EL (cell line): Measurements from ENCODE around the gene ARHGEF4.
"Not testable (repeated sequence)": the region's sequence is repeated elsewhere in the genome, so short reads cannot be mapped to it uniquely, and the experiment has no call there.

Experiments
- DNase-seq: peaks from one replicate; pipeline ENCODE4 v3.0.0-alpha.2; 2016

Gene ARHGEF4

DNA sequence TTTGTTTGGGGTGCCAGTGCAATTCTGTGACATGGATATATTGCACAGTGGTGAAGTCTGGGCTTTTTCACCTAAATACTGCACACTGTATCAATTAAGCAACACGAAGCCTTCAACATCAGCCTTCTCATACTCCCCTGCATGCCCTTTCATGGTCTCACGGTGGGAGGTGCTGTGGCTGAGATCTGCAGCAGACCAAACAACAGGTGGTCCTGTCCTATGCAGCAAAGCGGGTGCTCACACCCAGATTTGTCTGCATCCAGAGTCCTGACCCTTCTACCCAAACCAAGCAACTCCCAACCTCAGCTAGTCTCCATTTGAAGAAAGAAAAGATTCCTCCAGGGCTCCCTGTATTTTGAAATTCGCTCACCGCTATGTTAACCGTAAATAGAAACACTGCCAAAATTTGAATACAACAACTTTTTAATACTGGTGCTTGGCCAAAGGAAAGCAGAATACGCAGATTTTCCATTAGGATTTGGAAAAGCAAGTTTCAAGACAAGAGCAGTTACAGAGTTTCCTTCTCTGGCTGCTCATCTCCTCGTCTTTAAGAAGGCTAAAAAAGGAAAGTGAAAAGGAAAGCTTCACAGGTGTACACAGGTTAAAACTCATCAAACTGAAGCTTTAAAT lies 221.6 kb downstream of the ARHGEF4 start:
- no peak for DNase-seq

GRCh38 chr2:131058920-131059319 lies 222.2 kb downstream of the ARHGEF4 start:
- no peak for DNase-seq

DNA sequence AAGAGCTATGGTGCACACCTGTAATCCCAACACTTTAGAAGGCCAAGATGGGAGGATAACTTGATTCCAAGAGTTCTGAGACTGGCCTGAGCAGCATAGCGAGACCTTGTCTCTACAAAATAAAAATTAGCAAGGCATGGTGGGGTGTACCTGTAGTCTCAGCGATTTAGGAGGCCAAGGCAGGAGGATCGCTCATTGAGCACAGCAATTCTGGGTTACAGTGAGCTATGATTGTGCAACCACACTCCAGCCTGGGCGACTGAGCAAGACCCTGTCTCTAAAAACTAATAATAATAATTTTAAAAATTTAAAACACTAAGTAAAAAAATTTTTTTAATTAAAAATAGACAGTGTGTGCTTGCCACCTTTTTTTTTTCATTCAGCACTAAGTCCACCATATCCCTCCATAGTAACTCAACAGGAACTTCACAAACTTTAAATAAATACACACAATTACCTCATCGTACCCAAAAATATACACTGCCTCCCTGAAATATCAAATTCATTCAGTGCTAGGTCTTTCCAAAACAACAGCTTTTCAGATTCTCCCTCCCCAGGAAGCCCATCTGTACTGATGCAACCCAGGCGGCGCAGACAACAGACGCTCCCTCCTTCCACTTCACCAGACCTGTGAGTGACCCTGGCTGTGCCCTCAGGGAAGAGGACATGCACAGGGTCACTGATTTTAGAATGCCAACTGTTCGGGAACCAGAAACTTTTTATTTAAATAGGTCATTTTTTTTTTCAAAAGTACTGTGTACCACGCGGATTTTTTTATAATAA lies 227.0 kb downstream of the ARHGEF4 start:
- no peak for DNase-seq

- no peak for DNase-seq
Measured at GRCh38 chr2:131064589-131065512, 228.1 kb downstream of the ARHGEF4 start.

DNA sequence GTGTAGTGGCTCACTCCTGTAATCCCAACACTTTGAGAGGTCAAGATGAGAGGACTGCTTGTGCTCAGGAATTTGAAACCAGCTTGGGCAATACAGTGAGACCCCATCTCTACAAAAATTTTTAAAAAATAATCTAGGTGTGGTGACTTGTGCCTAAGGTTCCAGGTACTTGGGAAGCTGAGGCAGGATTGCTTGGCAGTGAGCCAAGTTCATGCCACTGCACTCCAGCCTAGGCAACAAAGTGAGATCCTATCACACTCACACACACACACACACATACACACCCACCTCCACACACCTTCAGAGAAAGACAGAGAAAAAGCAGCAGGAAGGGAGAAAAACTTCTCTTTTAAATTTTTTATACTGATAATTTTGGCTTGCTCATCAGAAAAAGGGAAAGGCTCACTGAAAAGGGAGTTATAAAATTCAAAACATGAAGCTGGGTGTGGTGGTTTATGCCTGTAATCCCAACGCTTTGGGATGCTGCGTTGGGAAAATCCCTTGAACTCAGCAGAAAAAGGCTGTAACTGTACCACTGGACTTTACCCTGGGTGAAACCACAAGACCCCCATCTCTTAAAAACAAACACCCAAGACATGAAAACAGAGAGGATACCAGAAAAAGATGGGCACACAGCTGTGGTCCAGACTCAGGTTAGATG lies 230.9 kb downstream of the ARHGEF4 start:
- DNase-seq = no peak

DNA sequence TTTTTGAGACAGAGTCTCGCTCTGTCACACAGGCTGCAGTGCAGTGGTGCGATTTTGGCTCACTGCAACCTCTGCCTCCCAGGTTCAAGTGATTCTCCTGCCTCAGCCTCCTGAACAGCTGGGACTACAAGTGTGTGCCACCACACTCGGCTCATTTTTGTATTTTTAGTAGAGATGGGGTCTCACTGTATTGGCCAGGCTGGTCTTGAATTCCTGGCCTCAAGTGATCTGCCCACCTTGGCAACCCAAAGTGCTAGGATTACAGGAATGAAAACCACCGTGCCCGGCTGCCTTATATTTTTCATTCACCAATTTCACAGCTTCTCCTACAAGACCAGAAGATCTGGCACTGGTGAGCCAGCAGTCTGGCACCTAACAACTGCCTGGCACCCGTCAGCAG lies 231.5 kb downstream of the ARHGEF4 start:
- DNase-seq = not testable (repeated sequence)

GRCh38 chr2:131075578-131075977 lies 238.9 kb downstream of the ARHGEF4 start:
- DNase-seq = not testable (repeated sequence)

DNA sequence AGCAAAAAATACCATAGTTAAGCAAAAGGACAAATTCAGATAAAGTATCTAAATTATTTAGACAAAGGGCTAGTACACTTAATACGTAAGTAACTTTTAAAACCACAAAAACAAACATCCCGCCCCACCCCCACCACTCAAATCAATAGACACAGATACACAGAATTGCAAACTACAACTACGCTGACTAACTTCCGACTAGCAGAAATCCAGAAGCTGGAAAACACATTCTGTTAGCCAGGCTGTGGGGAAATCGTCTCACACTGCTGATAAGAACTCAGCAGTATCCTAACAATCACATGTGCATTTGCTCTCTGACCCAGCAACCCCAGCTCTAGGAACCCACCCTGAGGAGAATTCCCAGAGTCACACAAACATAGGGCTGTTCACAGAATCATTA lies 240.0 kb downstream of the ARHGEF4 start:
- no peak for DNase-seq

DNA sequence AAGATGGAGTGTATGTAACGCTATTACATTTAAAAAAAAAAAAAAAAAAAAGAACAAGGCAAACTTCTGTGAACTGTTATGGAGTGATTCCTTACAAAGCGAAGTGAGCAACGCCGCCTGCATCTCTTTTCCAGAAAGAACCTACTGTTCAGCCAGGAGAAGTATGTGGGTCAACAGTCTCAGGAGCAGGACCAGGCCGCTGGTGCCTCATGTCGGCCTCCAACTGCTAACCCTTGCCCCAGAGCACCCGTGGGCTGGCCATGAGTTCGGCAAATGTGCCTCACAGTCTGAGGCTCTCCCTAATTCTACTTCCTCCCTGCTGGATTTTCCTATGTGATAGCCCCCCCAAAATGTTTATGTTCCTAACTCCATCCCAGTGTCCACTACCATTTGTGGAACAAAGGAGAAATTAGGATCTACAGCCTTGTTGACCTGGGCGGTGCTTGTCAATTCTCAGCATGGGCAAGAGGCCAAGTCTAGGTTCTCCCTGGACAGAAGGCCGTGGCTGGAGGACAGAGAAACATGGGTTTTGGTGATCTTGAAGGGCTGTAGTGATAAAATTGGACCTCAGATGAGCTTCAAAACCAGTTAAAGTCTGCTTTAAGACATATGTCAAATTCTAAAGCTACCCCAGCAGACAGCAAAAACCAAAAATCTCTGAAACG lies 240.6 kb downstream of the ARHGEF4 start:
- no peak for DNase-seq

DNA sequence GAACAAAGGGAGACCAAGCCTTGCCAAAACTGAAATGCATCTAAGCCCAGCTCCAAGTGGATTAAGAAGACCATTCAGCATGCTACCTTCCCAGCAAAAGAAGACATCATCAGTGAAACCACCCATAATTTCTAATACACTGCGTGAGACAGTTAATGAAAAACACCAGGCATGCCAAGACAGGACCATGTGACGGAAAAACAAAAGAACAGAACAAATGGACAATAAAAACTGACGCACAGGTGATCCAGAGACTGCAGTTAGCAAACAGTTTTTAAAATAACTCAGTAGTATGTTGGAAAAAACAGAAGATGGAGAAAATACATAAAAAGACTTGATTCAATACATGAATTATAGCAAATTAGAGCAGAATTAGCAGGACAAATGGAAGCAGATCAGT lies 241.3 kb downstream of the ARHGEF4 start:
- no peak for DNase-seq

DNA sequence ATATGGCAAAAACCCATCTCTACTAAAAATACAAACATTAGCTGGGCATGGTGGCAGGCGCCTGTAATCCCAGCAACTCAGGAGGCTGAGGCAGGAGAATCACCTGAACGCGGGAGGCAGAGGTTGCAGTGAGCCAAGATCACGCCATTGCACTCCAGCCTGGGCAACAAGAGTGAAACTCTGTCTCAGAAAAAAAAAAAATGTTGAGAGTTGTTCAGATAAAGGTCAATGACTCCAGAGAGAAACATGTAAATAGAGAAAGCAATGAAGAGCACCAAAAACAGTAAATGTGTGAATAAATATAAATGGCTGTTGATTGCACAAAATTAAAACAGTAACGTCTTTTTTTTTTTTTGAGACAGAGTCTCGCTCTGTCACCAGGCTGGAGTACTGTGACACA lies 243.2 kb downstream of the ARHGEF4 start:
- DNase-seq = not testable (repeated sequence)

DNA sequence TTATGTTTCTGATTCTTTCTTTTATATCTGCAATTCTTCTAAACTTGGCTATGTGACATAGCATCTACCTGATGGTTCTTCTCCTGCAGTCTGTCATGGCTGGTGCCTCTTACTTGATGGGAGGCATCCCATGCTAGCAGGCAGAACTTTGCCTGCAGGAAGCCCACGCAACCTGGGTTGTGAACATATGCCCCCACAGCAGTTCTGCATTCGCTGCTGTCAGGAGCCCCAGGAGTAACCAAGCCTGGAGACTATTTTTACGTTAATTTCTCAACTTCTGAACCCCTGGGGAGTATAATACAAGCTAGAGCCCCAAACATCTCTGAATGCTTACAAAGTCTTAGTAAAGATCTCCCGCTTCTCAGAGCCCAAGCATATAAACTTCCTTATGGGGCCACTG lies 244.5 kb downstream of the ARHGEF4 start:
- no peak for DNase-seq

- DNase-seq = no peak
Measured at GRCh38 chr2:131085646-131086045, 248.9 kb downstream of the ARHGEF4 start.

GRCh38 chr2:131092458-131093005 lies 255.8 kb downstream of the ARHGEF4 start:
- DNase-seq = no peak

GRCh38 chr2:131093006-131093695 lies 256.4 kb downstream of the ARHGEF4 start, which contains the start of gene FAM168B:
FAM168B (minus strand) TSS chr2:131093460; CDS start chr2:131082646, 10,814 bp downstream.
- DNase-seq = peak; percentile 88

DNA sequence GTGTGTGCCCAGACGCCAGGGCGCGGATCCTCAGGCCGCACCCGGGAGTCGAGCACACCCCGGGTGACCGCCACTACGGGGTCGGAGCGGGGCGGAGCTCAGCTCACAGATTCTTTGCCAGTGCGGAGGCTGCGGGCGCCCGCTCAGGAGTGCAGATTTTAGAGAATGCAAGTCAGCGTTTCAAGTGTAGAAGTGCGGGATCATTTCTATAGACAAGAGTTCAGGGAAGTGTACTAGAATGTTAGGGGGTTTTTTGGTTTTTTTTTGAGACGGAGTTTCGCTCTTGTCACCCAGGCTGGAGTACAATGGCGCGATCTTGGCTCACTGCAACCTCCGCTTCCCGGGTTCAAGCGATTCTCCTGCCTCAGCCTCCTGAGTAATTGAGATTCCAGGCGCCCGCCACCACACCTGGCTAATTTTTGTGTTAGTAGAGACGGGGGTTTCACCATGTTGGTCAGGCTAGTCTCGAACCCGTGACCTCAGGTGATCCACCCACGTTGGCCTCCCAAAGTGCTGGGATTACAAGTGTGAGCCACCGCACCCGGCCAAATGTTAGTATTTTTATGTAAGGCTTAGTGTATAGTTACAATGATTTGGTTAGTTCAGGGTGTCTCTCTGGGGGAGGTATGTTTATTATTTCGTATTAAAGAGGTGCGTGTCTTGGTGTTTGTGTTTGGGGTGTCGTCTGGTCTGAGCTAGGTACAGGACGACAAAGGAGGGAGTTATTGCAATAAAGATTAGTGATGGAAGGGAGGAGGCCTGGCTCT lies 257.2 kb downstream of the ARHGEF4 start:
- no peak for DNase-seq

DNA sequence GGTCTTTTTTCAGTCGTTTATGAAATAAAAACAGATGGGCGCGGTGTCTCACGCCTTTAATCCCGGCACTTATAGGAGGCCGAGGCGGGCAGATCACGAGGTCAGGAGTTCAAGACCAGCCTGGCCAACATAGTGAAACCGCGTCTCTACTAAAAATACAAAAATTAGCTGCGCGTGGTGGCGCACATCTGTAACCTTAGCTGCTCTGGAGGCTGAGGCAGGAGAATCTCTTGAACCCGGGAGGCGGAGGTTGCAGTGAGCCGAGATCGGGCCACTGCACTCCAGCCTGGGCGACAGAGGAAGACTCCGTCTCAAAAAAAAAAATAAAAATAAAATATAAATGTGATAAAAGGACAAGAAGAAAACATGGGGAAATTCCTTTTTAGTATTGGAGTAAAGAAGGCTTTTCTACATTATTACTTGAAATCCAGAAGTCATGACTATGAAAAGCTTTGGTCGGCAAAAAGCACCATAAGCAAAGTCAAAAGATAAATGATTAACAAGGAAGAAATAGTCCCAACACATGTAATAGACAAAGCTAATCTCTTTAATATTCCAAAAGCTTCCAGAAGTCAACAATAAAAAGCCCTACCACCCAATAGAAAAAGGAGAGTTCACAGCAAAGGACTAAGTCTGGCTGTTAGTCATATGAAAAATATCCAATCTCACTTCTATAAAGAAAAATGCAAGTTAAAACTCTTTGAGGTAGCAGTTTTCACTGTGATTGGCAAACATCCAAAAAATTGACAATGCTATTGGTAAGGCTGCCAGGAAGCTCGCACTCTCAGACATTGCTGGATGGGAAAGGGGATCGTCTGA lies 258.0 kb downstream of the ARHGEF4 start:
- DNase-seq = no peak
